Activated CD8-positive, alpha-beta T cell treated with anti-CD3 and anti-CD28 coated beads for 36 hours (primary cell): ENCODE data around the gene ZNF205. TPM values are rescaled to one million over a fixed set of nuclear protein-coding genes. Genes with fewer than 3 reads are reported as not detected.

ENCODE experiments used
- ATAC-seq: fragments of 200-7000 bp; cut with Tn5 transposase; one replicate; pipeline ENCODE4 v1.10.0; 2021; ENCODE audit warnings: mild to moderate bottlenecking, moderate library complexity
- CTCF ChIA-PET: fragments of 350-600 bp; sonication (Branson Sonifier 250); formaldehyde crosslinking; loops from one replicate; lab custom pipeline; 2021; ENCODE audit warnings: antibody characterized with exemption; lab: Charles Lee
- POLR2A ChIA-PET: fragments of 350-600 bp; sonication (Branson Sonifier 250); formaldehyde crosslinking; loops from one replicate; lab custom pipeline; 2021; ENCODE audit warnings: antibody characterized with exemption; lab: Charles Lee
- DNase-seq: peaks from one replicate; pipeline ENCODE4 v3.0.0-alpha.2; 2020
- H3K27ac Mint-ChIP-seq: one replicate; pipeline ENCODE4 v1.8.0; 2021; ENCODE audit warnings: mild to moderate bottlenecking, mixed read lengths
- H3K27me3 Mint-ChIP-seq: one replicate; pipeline ENCODE4 v1.8.0; 2021; ENCODE audit warnings: mixed read lengths
- H3K36me3 Mint-ChIP-seq: one replicate; pipeline ENCODE4 v1.8.0; 2021; ENCODE audit warnings: low read depth, mixed read lengths
- H3K4me1 Mint-ChIP-seq: one replicate; pipeline ENCODE4 v1.8.0; 2021; ENCODE audit warnings: low read depth, mixed read lengths
- H3K4me3 Mint-ChIP-seq: one replicate; pipeline ENCODE4 v1.8.0; 2021; ENCODE audit warnings: mild to moderate bottlenecking, moderate library complexity, mixed read lengths
- H3K9me3 Mint-ChIP-seq: one replicate; pipeline ENCODE4 v1.8.0; 2021; ENCODE audit warnings: mixed read lengths
- intact Hi-C: fragments of 100-400 bp; cut with micrococcal nuclease; formaldehyde crosslinking; loops from one replicate; pipeline ENCODE4 v1.10.0; 2022
- total RNA-seq, 2 experiments: library from RNA; stranded (reverse); gene quantifications; one replicate each; pipeline ENCODE4 v1.2.3, GENCODE V29; 2021
- TF ChIP-seq, protein P1 (sequence below): fragments of 200-600 bp; IDR thresholded peaks from one replicate; pipeline ENCODE4 v1.8.0; 2022; ENCODE audit warnings: antibody characterized with exemption, mild to moderate bottlenecking

The ZNF205 gene
- total RNA-seq, 2 experiments from 2014 or later: not detected

DNA sequence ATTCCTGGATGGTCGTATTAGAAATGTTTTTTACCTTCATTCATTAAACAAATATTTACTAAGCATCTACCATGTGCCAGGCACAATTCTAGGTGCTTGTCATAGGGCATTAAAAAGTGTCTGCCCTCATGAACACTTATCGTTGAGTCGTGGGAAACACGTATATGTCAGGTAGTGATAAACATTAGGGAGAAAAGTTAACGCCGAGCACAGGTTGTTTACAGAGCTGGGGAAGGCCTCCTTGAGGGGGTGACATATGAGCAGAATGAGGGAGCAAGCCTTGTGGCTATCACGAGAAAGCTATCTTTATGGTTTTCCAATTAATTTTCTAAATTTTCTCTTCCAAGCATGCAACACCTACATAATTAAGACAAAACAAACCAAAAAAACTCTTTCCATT lies 21.5 kb downstream of the ZNF205 start:
- H3K36me3 Mint-ChIP-seq: peaks cover 12% of the 10 kb centered on the region
- H3K27me3 Mint-ChIP-seq: no peaks in the 10 kb centered on the region
- CTCF ChIA-PET: interaction anchor here (0.6 to 11.8 kb wide), 10 partner anchors 11 to 106 kb away, joined by 3 to 376 read pairs (median 6); partner anchors contain the start of genes ZNF205 and ZSCAN10
- intact Hi-C loops: no loop called here
- H3K27ac Mint-ChIP-seq: peak overlapping the region; percentile 98
- no peaks in the 10 kb centered on the region for H3K9me3 Mint-ChIP-seq
- POLR2A ChIA-PET: interaction anchor here (0.7 to 2.5 kb wide), 13 partner anchors 8 to 101 kb away, joined by 3 to 25 read pairs (median 5); partner anchors contain the start of gene ZNF200
- DNase-seq (no peak), ATAC-seq (no peak)
- peaks cover 21% of the 10 kb centered on the region for H3K4me1 Mint-ChIP-seq
- TF ChIP-seq, protein P1, sequence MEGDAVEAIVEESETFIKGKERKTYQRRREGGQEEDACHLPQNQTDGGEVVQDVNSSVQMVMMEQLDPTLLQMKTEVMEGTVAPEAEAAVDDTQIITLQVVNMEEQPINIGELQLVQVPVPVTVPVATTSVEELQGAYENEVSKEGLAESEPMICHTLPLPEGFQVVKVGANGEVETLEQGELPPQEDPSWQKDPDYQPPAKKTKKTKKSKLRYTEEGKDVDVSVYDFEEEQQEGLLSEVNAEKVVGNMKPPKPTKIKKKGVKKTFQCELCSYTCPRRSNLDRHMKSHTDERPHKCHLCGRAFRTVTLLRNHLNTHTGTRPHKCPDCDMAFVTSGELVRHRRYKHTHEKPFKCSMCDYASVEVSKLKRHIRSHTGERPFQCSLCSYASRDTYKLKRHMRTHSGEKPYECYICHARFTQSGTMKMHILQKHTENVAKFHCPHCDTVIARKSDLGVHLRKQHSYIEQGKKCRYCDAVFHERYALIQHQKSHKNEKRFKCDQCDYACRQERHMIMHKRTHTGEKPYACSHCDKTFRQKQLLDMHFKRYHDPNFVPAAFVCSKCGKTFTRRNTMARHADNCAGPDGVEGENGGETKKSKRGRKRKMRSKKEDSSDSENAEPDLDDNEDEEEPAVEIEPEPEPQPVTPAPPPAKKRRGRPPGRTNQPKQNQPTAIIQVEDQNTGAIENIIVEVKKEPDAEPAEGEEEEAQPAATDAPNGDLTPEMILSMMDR: no peak
- H3K4me3 Mint-ChIP-seq: peak overlapping the region; percentile 99

DNA sequence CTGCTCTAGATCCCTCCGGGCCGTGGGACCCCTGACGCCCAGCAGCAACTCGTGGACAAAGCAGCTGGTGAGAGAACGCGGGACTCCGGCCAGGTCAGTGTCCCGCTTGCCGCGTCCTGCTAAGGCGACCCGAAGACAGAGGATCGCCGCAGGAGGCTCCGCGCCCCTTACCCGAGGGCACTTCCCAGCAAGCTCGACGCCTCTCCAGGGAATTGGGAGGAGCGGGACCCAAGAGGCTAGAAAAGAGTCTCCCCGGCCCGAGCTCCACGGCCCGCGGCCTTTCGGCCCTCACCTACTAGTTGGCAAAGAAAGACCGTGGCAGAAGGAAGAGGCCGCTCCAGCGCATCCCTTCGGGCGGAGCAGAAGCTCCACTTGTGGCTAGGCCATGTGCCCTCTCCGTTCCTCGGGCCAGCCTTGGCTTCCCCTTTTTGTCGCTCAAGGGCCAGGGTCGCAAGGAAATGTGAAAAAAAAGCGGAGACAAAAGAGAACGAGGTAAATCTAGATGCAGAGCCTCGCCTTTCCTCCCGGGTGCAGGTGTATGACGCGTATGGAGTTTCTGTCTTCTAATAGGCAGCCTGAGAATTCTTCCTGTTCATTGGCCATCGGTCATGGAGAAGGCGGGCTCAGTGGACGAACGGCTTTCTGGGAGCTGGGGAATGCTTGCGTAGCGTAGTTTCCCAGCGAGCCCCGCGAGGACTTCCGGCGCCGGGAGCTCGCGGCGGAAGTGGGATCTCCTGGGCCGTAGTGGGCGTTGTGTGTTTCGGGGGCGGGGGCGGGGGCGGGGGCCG lies 22.1 kb downstream of the ZNF205 start, which contains the start of gene ZNF213:
ZNF213 (plus strand) TSS at position 692 of the 788 bp plus-strand sequence. CDS start 2,252 bp downstream, outside the sequence.
- intact Hi-C loops: no loop called here
- H3K27ac Mint-ChIP-seq: peak within 1 kb of the TSS; percentile 98
- H3K9me3 Mint-ChIP-seq: no peaks in the 10 kb centered on the region
- peak; percentile 97 for DNase-seq
- TF ChIP-seq, protein P1: no peak
- peak within 1 kb of the TSS; percentile 99 for H3K4me3 Mint-ChIP-seq
- peaks cover 16% of the 10 kb centered on the region for H3K4me1 Mint-ChIP-seq
- H3K27me3 Mint-ChIP-seq: no peaks in the 10 kb centered on the region
- peak; percentile 98 for ATAC-seq
- CTCF ChIA-PET: interaction anchor here (0.6 to 11.8 kb wide), 18 partner anchors 9 to 133 kb away, joined by 3 to 376 read pairs (median 3); partner anchors contain the start of genes HCFC1R1, THOC6, ZNF205 and ZSCAN10
- POLR2A ChIA-PET: interaction anchor here (0.7 to 2.5 kb wide), 19 partner anchors 9 to 100 kb away, joined by 3 to 25 read pairs (median 5); partner anchors contain the start of genes IL32 and ZNF200
- peaks cover 12% of the 10 kb centered on the region for H3K36me3 Mint-ChIP-seq

DNA sequence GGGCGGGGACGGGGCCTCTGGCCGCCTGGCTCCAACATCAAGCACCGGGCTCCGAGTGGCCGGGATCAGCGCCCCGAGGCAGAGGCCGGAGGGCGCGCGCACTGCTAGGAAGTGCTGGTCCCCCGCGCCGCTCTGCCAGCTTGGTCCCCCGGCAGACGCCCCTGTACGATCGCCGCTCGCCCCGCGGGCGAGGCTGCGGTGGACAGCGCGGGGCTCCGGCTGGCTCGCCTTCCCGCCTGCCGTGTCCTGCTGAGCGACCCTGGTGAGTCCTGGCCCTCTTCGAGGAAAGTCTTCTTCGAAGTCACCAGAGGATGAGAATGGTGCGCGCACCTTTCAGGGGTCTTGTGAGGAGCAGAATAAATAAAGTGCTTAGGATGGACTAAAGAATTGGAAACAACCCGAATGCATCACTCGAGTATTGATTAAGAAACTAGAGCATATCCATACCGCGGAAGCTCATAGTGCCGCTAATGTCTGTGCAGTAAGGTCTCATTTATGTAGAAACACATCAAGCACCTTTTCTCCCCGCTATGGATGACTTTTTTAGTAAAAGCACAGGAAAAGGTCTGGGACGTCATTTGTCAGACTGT lies 22.8 kb downstream of the ZNF205 start:
- ATAC-seq (peak; percentile 43), DNase-seq (peak; percentile 38)
- H3K9me3 Mint-ChIP-seq: no peaks in the 10 kb centered on the region
- ChIA-PET CTCF (interaction anchor here (0.7 to 11.8 kb wide), 14 partner anchors 8 to 132 kb away, joined by 3 to 376 read pairs (median 6); partner anchors contain the start of genes HCFC1R1, THOC6, ZNF205 and ZSCAN10), POLR2A (interaction anchor here (0.6 to 2.5 kb wide), 15 partner anchors 9 to 975 kb away, joined by 3 to 25 read pairs (median 5); partner anchors contain the start of gene ZNF200)
- H3K4me1 Mint-ChIP-seq: peaks cover 12% of the 10 kb centered on the region
- intact Hi-C loops: no loop called here
- no peaks in the 10 kb centered on the region for H3K27me3 Mint-ChIP-seq
- TF ChIP-seq, protein P1: no peak
- H3K4me3 Mint-ChIP-seq: peak overlapping the region; percentile 99
- H3K36me3 Mint-ChIP-seq: peaks cover 8% of the 10 kb centered on the region
- H3K27ac Mint-ChIP-seq: peak overlapping the region; percentile 88

DNA sequence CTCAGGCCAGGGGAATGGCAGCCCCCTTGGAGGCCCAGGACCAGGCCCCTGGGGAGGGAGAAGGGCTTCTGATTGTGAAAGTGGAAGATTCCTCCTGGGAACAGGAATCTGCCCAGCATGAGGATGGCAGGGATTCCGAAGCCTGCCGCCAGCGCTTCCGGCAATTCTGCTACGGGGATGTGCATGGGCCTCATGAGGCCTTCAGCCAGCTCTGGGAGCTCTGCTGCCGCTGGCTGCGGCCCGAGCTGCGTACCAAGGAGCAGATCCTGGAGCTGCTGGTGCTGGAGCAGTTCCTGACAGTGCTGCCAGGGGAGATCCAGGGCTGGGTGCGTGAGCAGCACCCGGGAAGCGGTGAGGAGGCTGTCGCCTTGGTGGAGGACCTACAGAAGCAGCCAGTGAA lies 24.9 kb downstream of the ZNF205 start:
- no peak overlapping the region for H3K4me3 Mint-ChIP-seq
- no peak overlapping the region for H3K27ac Mint-ChIP-seq
- no peaks in the 10 kb centered on the region for H3K27me3 Mint-ChIP-seq
- DNase-seq (no peak), ATAC-seq (no peak)
- H3K4me1 Mint-ChIP-seq: peaks cover 12% of the 10 kb centered on the region
- H3K36me3 Mint-ChIP-seq: peaks cover 11% of the 10 kb centered on the region
- POLR2A ChIA-PET: interaction anchor here (1.1 to 1.4 kb wide), 3 partner anchors 8 to 12 kb away, joined by 4 to 5 read pairs (median 4); no protein-coding TSS in a partner anchor
- no peaks in the 10 kb centered on the region for H3K9me3 Mint-ChIP-seq
- intact Hi-C loops: no loop called here
- CTCF ChIA-PET: interaction anchor here (1.0 to 1.6 kb wide), 7 partner anchors 8 to 110 kb away, joined by 3 to 6 read pairs (median 4); no protein-coding TSS in a partner anchor
- TF ChIP-seq, protein P1: no peak
